H1 (cell line): ENCODE results near the gene TYRO3. TPM values are rescaled to one million over a fixed set of nuclear protein-coding genes. Genes with fewer than 3 reads are reported as not detected.
A peak's percentile ranks its signal among the peaks of the same experiment; 100 is the strongest.

ENCODE experiments used
- CTCF ChIA-PET: fragments of 300-600 bp; sonication (Branson Sonifier 250); formaldehyde crosslinking; loops from one replicate; lab custom pipeline; 2021; ENCODE audit not compliant: partially characterized antibody; lab: Charles Lee
- POLR2A ChIA-PET: fragments of 300-600 bp; sonication (Branson Sonifier 250); formaldehyde crosslinking; loops from one replicate; lab custom pipeline; 2021; ENCODE audit warnings: inconsistent platforms; ENCODE audit not compliant: partially characterized antibody; lab: Charles Lee
- DNase-seq, 2 experiments: peaks; one replicate each; pipeline versions ENCODE4 v3.0.0 to v3.0.0-alpha.2; 2010 to 2022; ENCODE audit warnings: low spot score in 2 of 2, low read depth in 1 of 2, mixed read lengths in 1 of 2
- FAIRE-seq: peaks from 2 replicates; lab custom pipeline; 2011; peaks lifted over from hg19 to GRCh38; lab: Jason Lieb, UNC
- H2AFZ ChIP-seq: 2 replicates; pipeline ENCODE4 v1.8.1; 2012; ENCODE audit warnings: low read length, inconsistent platforms
- H2AK5ac ChIP-seq: 2 replicates; pipeline ENCODE4 v1.6.1; 2013; ENCODE audit warnings: low read depth, low read length
- H2BK120ac ChIP-seq: replicated peaks from 2 replicates; pipeline ENCODE3; 2013; ENCODE audit warnings: low read depth, low read length, inconsistent platforms
- H2BK12ac ChIP-seq: 2 replicates; pipeline ENCODE4 v1.6.1; 2013; ENCODE audit warnings: low read depth, low read length
- H2BK15ac ChIP-seq: 2 replicates; pipeline ENCODE4 v1.6.1; 2013; ENCODE audit warnings: low read length
- H2BK20ac ChIP-seq: 2 replicates; pipeline ENCODE4 v1.6.1; 2013; ENCODE audit warnings: low read length
- H2BK5ac ChIP-seq: 2 replicates; pipeline ENCODE4 v1.6.1; 2013; ENCODE audit warnings: low read depth, low read length
- H3K14ac ChIP-seq: 2 replicates; pipeline ENCODE4 v1.6.1; 2013; ENCODE audit warnings: inconsistent platforms; ENCODE audit not compliant: insufficient read length
- H3K18ac ChIP-seq: 2 replicates; pipeline ENCODE4 v1.6.1; 2013; ENCODE audit warnings: low read length; ENCODE audit errors: extremely low read depth
- H3K23ac ChIP-seq: 2 replicates; pipeline ENCODE4 v1.6.1; 2013; ENCODE audit warnings: inconsistent platforms; ENCODE audit not compliant: insufficient read length
- H3K23me2 ChIP-seq: 2 replicates; pipeline ENCODE4 v1.6.1; 2013; ENCODE audit warnings: low read depth, low read length
- H3K27ac ChIP-seq: 2 replicates; pipeline ENCODE4 v1.6.1; 2011; ENCODE audit warnings: low read depth, low read length, inconsistent platforms
- H3K27me3 ChIP-seq, 4 experiments: replicated peaks in 1 of 4; 1 replicate in 1 of 4; 2 replicates in 3 of 4; pipeline versions ENCODE4 v1.6.1 to v1.8.1; 2011 to 2013; ENCODE audit warnings: low read length in 3 of 4, mild to moderate bottlenecking in 3 of 4, inconsistent platforms in 2 of 4, mixed read lengths in 2 of 4, moderate library complexity in 1 of 4; ENCODE audit not compliant: control insufficient read depth in 3 of 4, insufficient read depth in 3 of 4; ENCODE audit errors: extremely low read depth in 1 of 4
- H3K36me3 ChIP-seq, 4 experiments: 2 replicates each; pipeline versions ENCODE4 v1.6.1 to v1.8.1; 2011 to 2013; ENCODE audit warnings: mild to moderate bottlenecking in 4 of 4, low read length in 3 of 4, moderate library complexity in 2 of 4, control low read depth in 1 of 4, inconsistent platforms in 1 of 4; ENCODE audit not compliant: insufficient read depth in 4 of 4, control insufficient read depth in 2 of 4
- H3K4ac ChIP-seq: replicated peaks from 2 replicates; pipeline ENCODE3; 2013; ENCODE audit warnings: low read length, low read depth, mixed read lengths, inconsistent platforms; ENCODE audit not compliant: insufficient read length
- H3K4me1 ChIP-seq, 4 experiments: replicated peaks in 1 of 4; 1 replicate in 1 of 4; 2 replicates in 3 of 4; pipeline versions ENCODE4 v1.6.1 to v1.8.1; 2011 to 2013; ENCODE audit warnings: low read length in 3 of 4, inconsistent platforms in 2 of 4, mixed read lengths in 1 of 4; ENCODE audit not compliant: insufficient read depth in 4 of 4, control insufficient read depth in 3 of 4
- H3K4me2 ChIP-seq, 2 experiments: 2 replicates each; pipeline versions ENCODE4 v1.6.1 to v1.8.1; 2011 to 2013; ENCODE audit warnings: low read depth in 2 of 2, low read length in 2 of 2, control low read depth in 1 of 2, inconsistent platforms in 1 of 2, mild to moderate bottlenecking in 1 of 2; ENCODE audit not compliant: insufficient read depth in 1 of 2
- H3K4me3 ChIP-seq, 4 experiments: fragments of 200-600, 300-600 bp in 1 of 4; sonication (generic), shearing (Covaris generic), sonication (Bioruptor Twin) in 1 of 4; 2 replicates each; pipeline versions ENCODE4 v1.5.1 to v1.8.1; 2011 to 2016; ENCODE audit warnings: low read length in 4 of 4, low read depth in 3 of 4, control low read depth in 2 of 4, inconsistent platforms in 2 of 4, mild to moderate bottlenecking in 2 of 4, mixed read lengths in 1 of 4, moderate library complexity in 1 of 4; ENCODE audit not compliant: insufficient read depth in 2 of 4; ENCODE audit errors: extremely low read depth in 1 of 4
- H3K56ac ChIP-seq: replicated peaks from 2 replicates; pipeline ENCODE3; 2013; ENCODE audit warnings: low read depth, mild to moderate bottlenecking, mixed read lengths, low read length, inconsistent platforms; ENCODE audit not compliant: insufficient read length
- H3K79me1 ChIP-seq: 2 replicates; pipeline ENCODE4 v1.6.1; 2013; ENCODE audit warnings: low read depth, low read length, control low read depth
- H3K79me2 ChIP-seq, 2 experiments: 2 replicates each; pipeline versions ENCODE4 v1.6.1 to v1.8.1; 2012 to 2013; ENCODE audit warnings: low read length in 2 of 2, mild to moderate bottlenecking in 2 of 2, inconsistent platforms in 1 of 2; ENCODE audit not compliant: insufficient read depth in 2 of 2, control insufficient read depth in 1 of 2
- H3K9ac ChIP-seq, 4 experiments: replicated peaks in 1 of 4; 1 replicate in 1 of 4; 2 replicates in 3 of 4; pipeline versions ENCODE4 v1.6.1 to v1.8.1; 2011 to 2013; ENCODE audit warnings: low read depth in 3 of 4, low read length in 3 of 4, control low read depth in 2 of 4, mild to moderate bottlenecking in 2 of 4, moderate library complexity in 2 of 4, inconsistent platforms in 1 of 4; ENCODE audit errors: extremely low read depth in 1 of 4
- H3K9me3 ChIP-seq, 2 experiments: 2 replicates each; pipeline versions ENCODE4 v1.6.1 to v1.8.1; 2012 to 2013; ENCODE audit warnings: mild to moderate bottlenecking in 2 of 2, moderate library complexity in 2 of 2, control low read depth in 1 of 2, inconsistent platforms in 1 of 2, low read depth in 1 of 2, low read length in 1 of 2, mixed read lengths in 1 of 2; ENCODE audit not compliant: insufficient read depth in 2 of 2
- H4K20me1 ChIP-seq, 2 experiments: replicated peaks in 1 of 2; 2 replicates each; pipeline versions ENCODE3 to v1.8.1; 2011 to 2013; ENCODE audit warnings: inconsistent platforms in 2 of 2, low read length in 2 of 2, mild to moderate bottlenecking in 1 of 2; ENCODE audit not compliant: insufficient read depth in 2 of 2, control insufficient read depth in 1 of 2
- H4K5ac ChIP-seq: 2 replicates; pipeline ENCODE4 v1.6.1; 2013; ENCODE audit warnings: low read length, low read depth, mixed read lengths, inconsistent platforms; ENCODE audit not compliant: insufficient read length
- H4K8ac ChIP-seq: 2 replicates; pipeline ENCODE4 v1.8.0; 2013; ENCODE audit warnings: mild to moderate bottlenecking, moderate library complexity, low read length, inconsistent platforms; ENCODE audit not compliant: insufficient read depth; ENCODE audit errors: extremely low read depth
- H4K91ac ChIP-seq: replicated peaks from 2 replicates; pipeline ENCODE3; 2013; ENCODE audit warnings: low read length, mixed read lengths, inconsistent platforms; ENCODE audit not compliant: insufficient read length
- ATF2 ChIP-seq: IDR thresholded peaks from 2 replicates; pipeline ENCODE4 v1.6.1; 2012; ENCODE audit warnings: low read length, inconsistent platforms
- CHD2 ChIP-seq: IDR thresholded peaks from 2 replicates; pipeline ENCODE4 v1.6.1; 2012; ENCODE audit warnings: low read length, improper control_type of control experiment
- FOSL1 ChIP-seq: IDR thresholded peaks from 2 replicates; pipeline ENCODE4 v1.6.1; 2011; ENCODE audit warnings: mild to moderate bottlenecking, low read depth, low read length, moderate library complexity; ENCODE audit not compliant: insufficient read depth
- RAD21 ChIP-seq, 2 experiments: IDR thresholded peaks in 1 of 2; conservative IDR thresholded peaks in 1 of 2; 2 replicates each; pipeline ENCODE4 v1.6.1; 2011; ENCODE audit warnings: low read depth in 2 of 2, low read length in 2 of 2, improper control_type of control experiment in 1 of 2, inconsistent platforms in 1 of 2, mild to moderate bottlenecking in 1 of 2, moderate library complexity in 1 of 2
- RFX5 ChIP-seq: IDR thresholded peaks from 2 replicates; pipeline ENCODE4 v1.6.1; 2011; ENCODE audit warnings: low read depth, low read length, improper control_type of control experiment, borderline replicate concordance
- SAP30 ChIP-seq: fragments of 300-600 bp; sonication (generic); IDR thresholded peaks from 2 replicates; pipeline ENCODE4 v1.7.1; 2012; ENCODE audit warnings: low read length, moderate library complexity, mild to moderate bottlenecking, inconsistent platforms; ENCODE audit not compliant: insufficient read depth, insufficient replicate concordance
- SP2 ChIP-seq: IDR thresholded peaks from 2 replicates; pipeline ENCODE4 v1.6.1; 2012; ENCODE audit warnings: mild to moderate bottlenecking, low read length, inconsistent platforms
- TBP ChIP-seq: IDR thresholded peaks from 2 replicates; pipeline ENCODE4 v1.6.1; 2011; ENCODE audit warnings: low read depth, low read length, improper control_type of control experiment
- WGBS, 2 experiments: shearing (Covaris generic) in 1 of 2; methylation state at CpG; one replicate each; pipeline versions ENCODE4 v1.1.6 to v1.1.7; 2013 to 2015; ENCODE audit warnings: low lambda C conversion rate in 2 of 2, mixed read lengths in 2 of 2, inconsistent platforms in 1 of 2, low coverage in 1 of 2, missing lambda C conversion rate in 1 of 2; ENCODE audit not compliant: insufficient replicate concordance in 2 of 2, insufficient coverage in 1 of 2, insufficient read length in 1 of 2; ENCODE audit errors: extremely low coverage in 1 of 2, missing lambda C conversion rate in 1 of 2; 5-methylcytosine and 5-hydroxymethylcytosine counted together
- polyA plus RNA-seq, 7 experiments: library from polyadenylated mRNA; depleted of rRNA in 3 of 7; stranded (reverse) in 5 of 7; unstranded in 2 of 7; fragments of >200 nt in 5 of 7; fragments of 200-250 nt in 2 of 7; gene quantifications; 1 replicate in 5 of 7; 2 replicates in 1 of 7; 4 replicates in 1 of 7; pipeline versions ENCODE4 v1.2.1 to v1.2.3, GENCODE V29; 2011 to 2013; ENCODE audit warnings: missing spikeins in 2 of 7, mixed read lengths in 2 of 7
- total RNA-seq: library from RNA; stranded (reverse); fragmentation: NEBNext Ultra II Directional; extraction: Animal tissue kit (Norgen Biotek cat#: 25700); gene quantifications from 2 replicates; pipeline ENCODE4 v1.2.1, GENCODE V29; 2021

The TYRO3 gene
- total and polyA plus RNA-seq, 2 of the 8 experiments (the other 6 are each of a cell fraction or from before 2014, with no cell fraction given), result 82.7 to 98.8 TPM

DNA sequence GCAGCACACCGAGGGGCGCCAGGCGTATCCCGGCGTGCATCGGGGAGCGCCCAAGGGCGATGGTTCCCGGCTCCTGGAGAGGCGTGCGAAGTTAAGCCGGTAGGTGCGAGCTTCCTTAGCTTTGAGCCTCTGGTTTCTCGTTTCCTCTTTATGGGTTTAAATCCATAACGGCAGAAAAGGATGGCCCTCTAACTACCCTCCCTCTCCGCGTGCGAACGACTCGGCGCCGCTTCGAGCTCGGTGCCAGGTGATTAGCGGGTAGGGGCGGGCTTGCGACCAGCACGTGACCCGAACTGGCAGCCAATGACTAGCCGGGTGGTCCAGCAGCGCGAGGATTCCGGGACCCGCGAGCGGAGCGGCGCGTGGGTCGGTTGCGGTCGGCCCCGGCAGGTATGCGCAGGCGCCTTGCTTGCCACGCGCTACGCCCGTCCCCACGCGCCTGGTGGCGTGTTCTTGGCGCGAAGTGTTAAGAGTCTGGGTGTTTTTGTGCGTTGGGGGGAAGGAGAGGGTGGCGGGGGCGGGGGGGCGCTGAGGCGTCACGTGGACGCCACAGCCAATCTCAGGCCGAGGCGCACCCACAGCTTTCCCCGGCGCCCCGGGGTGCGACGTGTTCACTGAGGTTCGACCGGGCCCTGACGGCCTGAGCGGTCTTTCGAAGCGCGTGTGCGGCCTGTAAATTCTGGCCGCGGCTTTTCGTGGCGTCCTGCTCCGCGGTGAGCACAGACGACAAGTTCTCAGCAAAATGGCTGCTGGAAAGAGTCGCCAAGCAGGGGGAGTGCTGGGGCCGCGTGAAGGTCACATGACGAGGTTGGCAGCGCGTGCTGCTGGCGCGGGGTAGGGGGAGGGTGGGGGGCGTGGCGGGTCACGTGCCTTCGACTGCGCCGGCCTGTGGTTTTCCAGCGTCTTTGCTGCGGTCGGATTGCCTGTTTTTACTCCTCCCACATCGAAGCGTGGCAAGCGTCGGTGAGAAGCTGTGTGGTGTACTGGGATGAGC, 62.5 kb downstream of the TYRO3 start:
- H4K5ac ChIP-seq, result peak overlapping the region; percentile 74
- POLR2A ChIA-PET, result interaction anchor here (0.6 to 4.4 kb wide), 20 partner anchors 9 to 153 kb away, joined by 3 to 20 read pairs (median 4); partner anchors contain the start of genes MAPKBP1, MGA, RPAP1 and TYRO3
- peak overlapping the region; percentile 43; the same call in 1 of the 2 replicates for H2AFZ ChIP-seq
- H3K27me3 ChIP-seq, result peaks cover 0 to 6% (median 3%) of the 10 kb centered on the region in 4 experiments; a peak in 4 of 7 replicates
- H3K23me2 ChIP-seq, result peaks cover 6% of the 10 kb centered on the region; the same call in 1 of the 2 replicates
- H4K20me1 ChIP-seq, result no peaks in the 10 kb centered on the region
- H3K4me3 ChIP-seq, result peak overlapping the region; percentile 16 to 61 (median 39)
- H2AK5ac ChIP-seq, result no peak overlapping the region
- peak overlapping the region; percentile 57 for H3K4ac ChIP-seq
- H3K27ac ChIP-seq, result no peak overlapping the region
- peak overlapping the region in 2 of 4 experiments; percentile 62 to 66; a peak in 3 of 7 replicates for H3K9ac ChIP-seq
- 5% methylated on average over 87 of the region's 104 CpGs; no CpG with 5 or more reads in 1 of the 2 experiments for WGBS, 2 experiments
- H2BK120ac ChIP-seq, result no peak overlapping the region
- peak overlapping the region; percentile 74 to 96 for H3K4me2 ChIP-seq
- H3K9me3 ChIP-seq, result peaks cover 8 to 9% of the 10 kb centered on the region in 2 experiments; a peak in 3 of 4 replicates
- no peak overlapping the region for H3K56ac ChIP-seq
- peaks cover 0 to 7% (median 4%) of the 10 kb centered on the region in 4 experiments; a peak in 4 of 7 replicates for H3K4me1 ChIP-seq
- peak overlapping the region; percentile 94 for H2BK12ac ChIP-seq
- no peaks in the 10 kb centered on the region for H3K79me1 ChIP-seq
- peak overlapping the region; percentile 49; the same call in 1 of the 2 replicates for H2BK5ac ChIP-seq
- peak overlapping the region; percentile 97; the same call in 1 of the 2 replicates for H4K8ac ChIP-seq
- peaks cover 0 to 6% of the 10 kb centered on the region in 2 experiments; a peak in 1 of 4 replicates for H3K79me2 ChIP-seq
- CTCF ChIA-PET, result no interaction called here
- peak; percentile 60 to 85 for DNase-seq
- no peak overlapping the region for H3K23ac ChIP-seq
- no peak overlapping the region for H2BK15ac ChIP-seq
- H3K18ac ChIP-seq, result peak overlapping the region; percentile 93
- H3K36me3 ChIP-seq, result no peaks in the 10 kb centered on the region
- no peak overlapping the region for H3K14ac ChIP-seq
- H4K91ac ChIP-seq, result peak overlapping the region; percentile 93
- H2BK20ac ChIP-seq, result 0 out of 2 replicates have a peak overlapping the region, but pooled peaks have one; percentile 61
- FAIRE-seq, result no peak
- TF ChIP-seq TBP (peak; percentile 49), RAD21 (IDR thresholded peaks at IDR 0.05 in 1 of 2, conservative IDR thresholded peaks at IDR 0.05 in 1 of 2; ENCODE audit: low read depth in 2 of 2, low read length in 2 of 2) (no peak), FOSL1 (no peak), CHD2 (peak; percentile 66), RFX5 (no peak), SP2 (no peak), SAP30 (no peak), ATF2 (no peak)
